Epithelial cell of proximal tubule (primary cell): ENCODE results near the gene FSTL3. TPM values are rescaled to one million over a fixed set of nuclear protein-coding genes. Genes with fewer than 3 reads are reported as not detected.
A peak's percentile ranks its signal among the peaks of the same experiment; 100 is the strongest.
"Not testable (repeated sequence)": the region's sequence is repeated elsewhere in the genome, so short reads cannot be mapped to it uniquely, and the experiment has no call there.

Experiments
- DNase-seq: peaks from one replicate; pipeline ENCODE4 v3.0.0-alpha.2; 2011; ENCODE audit warnings: low read depth
- H3K4me3 ChIP-seq: 2 replicates; pipeline ENCODE4 v1.5.1; 2011; ENCODE audit warnings: low read depth, mild to moderate bottlenecking, low read length
- total RNA-seq: library from RNA; depleted of rRNA; stranded (reverse); fragments of >200 nt; gene quantifications from 2 replicates; pipeline ENCODE4 v1.2.3, GENCODE V29; 2015
- TF ChIP-seq, protein P1 (sequence below): conservative IDR thresholded peaks from 2 replicates; pipeline ENCODE4 v1.5.1; 2012; ENCODE audit warnings: low read depth, mild to moderate bottlenecking, low read length

Gene FSTL3
- total RNA-seq, result 199 and 483 TPM in 2 replicates

- no peak for DNase-seq
Measured at GRCh38 chr19:676339-677105, at the start of gene FSTL3. Gene FSTL3, plus strand, starts transcription at chr19:676392. Its CDS starts 32 bp downstream, at chr19:676424.

DNA sequence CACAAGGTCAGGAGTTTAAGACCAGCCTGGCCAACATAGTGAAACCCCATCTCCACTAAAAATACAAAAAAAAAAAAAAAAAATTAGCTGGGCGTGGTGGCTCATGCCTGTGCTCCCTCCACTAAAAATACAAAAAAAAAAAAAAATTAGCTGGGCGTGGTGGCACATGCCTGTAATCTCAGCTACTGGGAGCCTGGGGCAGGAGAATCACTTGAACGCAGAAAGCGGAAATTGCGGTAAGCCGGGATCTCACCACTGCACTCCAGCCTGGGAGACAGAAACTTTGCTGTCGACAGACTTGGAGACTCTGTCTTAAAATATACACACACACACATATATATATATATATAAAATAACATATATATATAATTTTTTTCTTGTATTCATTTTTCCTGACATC, 49.6 kb upstream of the FSTL3 start:
- not testable (repeated sequence) for DNase-seq, H3K4me3 ChIP-seq

More at GRCh38 chr19:676339-677105, at the start of gene FSTL3:
- peak within 1 kb of the TSS; percentile 64 for H3K4me3 ChIP-seq
- TF ChIP-seq, protein P1, sequence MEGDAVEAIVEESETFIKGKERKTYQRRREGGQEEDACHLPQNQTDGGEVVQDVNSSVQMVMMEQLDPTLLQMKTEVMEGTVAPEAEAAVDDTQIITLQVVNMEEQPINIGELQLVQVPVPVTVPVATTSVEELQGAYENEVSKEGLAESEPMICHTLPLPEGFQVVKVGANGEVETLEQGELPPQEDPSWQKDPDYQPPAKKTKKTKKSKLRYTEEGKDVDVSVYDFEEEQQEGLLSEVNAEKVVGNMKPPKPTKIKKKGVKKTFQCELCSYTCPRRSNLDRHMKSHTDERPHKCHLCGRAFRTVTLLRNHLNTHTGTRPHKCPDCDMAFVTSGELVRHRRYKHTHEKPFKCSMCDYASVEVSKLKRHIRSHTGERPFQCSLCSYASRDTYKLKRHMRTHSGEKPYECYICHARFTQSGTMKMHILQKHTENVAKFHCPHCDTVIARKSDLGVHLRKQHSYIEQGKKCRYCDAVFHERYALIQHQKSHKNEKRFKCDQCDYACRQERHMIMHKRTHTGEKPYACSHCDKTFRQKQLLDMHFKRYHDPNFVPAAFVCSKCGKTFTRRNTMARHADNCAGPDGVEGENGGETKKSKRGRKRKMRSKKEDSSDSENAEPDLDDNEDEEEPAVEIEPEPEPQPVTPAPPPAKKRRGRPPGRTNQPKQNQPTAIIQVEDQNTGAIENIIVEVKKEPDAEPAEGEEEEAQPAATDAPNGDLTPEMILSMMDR, result no peak

GRCh38 chr19:628168-628567, 48.0 kb upstream of the FSTL3 start:
- DNase-seq, result no peak
- TF ChIP-seq, protein P1, result peak; percentile 54
- no peak overlapping the region for H3K4me3 ChIP-seq

DNA sequence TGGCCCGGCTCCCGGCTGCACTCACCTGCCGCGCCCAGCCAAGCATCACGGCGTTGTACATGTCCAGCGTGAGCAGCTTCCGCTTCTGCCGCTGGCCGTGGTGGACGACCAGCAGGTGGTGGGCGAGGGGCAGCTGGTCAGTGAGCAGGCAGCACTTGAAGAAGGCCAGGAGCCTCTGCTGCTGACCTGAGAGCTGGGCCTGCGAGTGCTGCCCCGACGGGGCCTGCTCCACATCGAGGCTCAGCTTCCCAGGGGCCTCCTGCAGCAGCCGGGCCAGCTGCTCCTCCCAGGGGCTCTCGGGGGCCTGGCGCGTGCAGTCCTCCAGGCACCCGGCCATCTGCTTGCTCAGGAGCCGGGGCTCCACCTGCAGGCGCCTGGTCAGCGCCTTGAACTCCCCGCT, 46.7 kb upstream of the FSTL3 start:
- not testable (repeated sequence) for DNase-seq, H3K4me3 ChIP-seq

- TF ChIP-seq, protein P1, result no peak
- no peak for DNase-seq
- no peak overlapping the region for H3K4me3 ChIP-seq
Measured at GRCh38 chr19:629961-630714, 46.1 kb upstream of the FSTL3 start.

- no peak for DNase-seq
- H3K4me3 ChIP-seq, result peak overlapping the region; percentile 89
- TF ChIP-seq, protein P1, result no peak
Measured at GRCh38 chr19:632579-633067, 43.6 kb upstream of the FSTL3 start.

DNA sequence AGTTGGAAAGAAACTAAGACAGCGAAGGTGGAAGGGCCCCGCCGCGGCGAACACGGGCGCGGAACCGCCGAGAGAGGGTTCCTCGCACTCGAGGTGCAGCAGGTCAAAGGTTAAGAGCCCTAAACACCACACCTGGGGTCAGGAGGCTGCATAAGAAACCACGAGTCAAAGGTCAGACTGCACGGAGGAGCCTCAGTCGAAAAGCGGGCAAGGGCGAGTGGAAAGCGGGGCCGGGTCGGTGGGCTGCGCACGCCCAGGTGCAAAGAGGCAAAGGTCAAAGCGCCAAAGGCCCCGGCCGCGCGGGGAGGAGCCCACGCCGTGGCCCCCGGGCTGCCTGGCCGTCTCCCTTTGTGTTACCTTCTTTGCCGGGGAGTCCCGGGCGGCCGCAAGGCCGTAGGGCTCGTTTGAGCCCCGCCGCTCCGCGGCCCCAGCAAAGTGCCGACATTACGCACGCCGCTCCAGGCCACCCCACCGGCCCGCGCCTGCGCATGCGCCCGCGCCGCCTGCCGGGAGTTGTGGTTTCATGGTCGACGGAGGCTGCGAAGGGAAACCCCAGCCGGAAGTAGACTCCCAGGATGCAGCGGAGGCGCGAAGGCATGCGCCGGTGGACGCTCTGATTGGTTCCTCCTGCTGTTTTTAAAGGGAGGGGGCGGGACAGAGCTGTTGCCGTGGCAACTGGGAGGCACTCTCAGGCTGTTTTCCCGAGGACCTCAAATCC, 43.0 kb upstream of the FSTL3 start, which contains the start of gene POLRMT:
POLRMT (minus strand) TSS at position 470 of the 718 bp plus-strand sequence; CDS start at position 445, 25 bp downstream.
- peak; percentile 71 for DNase-seq
- TF ChIP-seq, protein P1, result no peak
- H3K4me3 ChIP-seq, result peak within 1 kb of the TSS; percentile 89
